ENCODE data around the gene CCDC70.

DNA sequence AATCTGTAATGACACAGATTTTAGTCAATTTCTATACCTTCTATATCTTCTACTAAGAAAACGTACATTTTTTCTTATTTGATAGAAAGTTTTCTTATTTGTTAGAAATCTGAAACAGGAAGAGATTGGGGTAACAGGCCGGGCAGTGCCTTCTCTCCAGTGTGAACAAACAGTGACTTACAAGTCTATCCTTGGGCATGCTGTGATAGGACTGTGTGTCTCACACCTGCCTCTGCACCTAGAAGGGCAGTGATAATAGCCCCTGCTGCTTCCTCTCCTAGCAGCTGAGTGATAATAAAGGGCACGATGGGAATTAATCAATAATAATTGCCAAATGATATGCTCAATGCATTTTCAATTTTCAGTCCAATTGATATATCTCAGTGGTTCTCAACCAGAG, 18.2 kb upstream of the CCDC70 start:
- no peak for TF ChIP-seq GATA3 (IDR thresholded peaks at IDR 0.05; ENCODE audit: low read depth, low read length)
- TF ChIP-seq GATA2 (IDR thresholded peaks at IDR 0.05; ENCODE audit: low read depth, low read length), result no peak

Data from SH-SY5Y (cell line).